Thyroid gland (tissue), 4 donors: ENCODE measurements around the gene SH3YL1.

Experiments used
- POLR2A ChIP-seq, 2 donors: fragments of 450-650 bp; IDR thresholded peaks; one replicate each; pipeline ENCODE4 v1.6.1; 2017; ENCODE audit warnings: antibody characterized with exemption in 2 of 2, mild to moderate bottlenecking in 2 of 2, moderate library complexity in 1 of 2
- TF ChIP-seq, protein P1 (sequence below), 6 experiments: fragments of 200-600 bp in 3 of 6; fragments of 450-650 bp in 3 of 6; sonication (generic) in 3 of 6; IDR thresholded peaks; one replicate each; pipeline ENCODE4 v1.5.1; 2016 to 2019; ENCODE audit warnings: antibody characterized with exemption in 6 of 6, mild to moderate bottlenecking in 2 of 6, inconsistent platforms in 1 of 6, moderate library complexity in 1 of 6

DNA sequence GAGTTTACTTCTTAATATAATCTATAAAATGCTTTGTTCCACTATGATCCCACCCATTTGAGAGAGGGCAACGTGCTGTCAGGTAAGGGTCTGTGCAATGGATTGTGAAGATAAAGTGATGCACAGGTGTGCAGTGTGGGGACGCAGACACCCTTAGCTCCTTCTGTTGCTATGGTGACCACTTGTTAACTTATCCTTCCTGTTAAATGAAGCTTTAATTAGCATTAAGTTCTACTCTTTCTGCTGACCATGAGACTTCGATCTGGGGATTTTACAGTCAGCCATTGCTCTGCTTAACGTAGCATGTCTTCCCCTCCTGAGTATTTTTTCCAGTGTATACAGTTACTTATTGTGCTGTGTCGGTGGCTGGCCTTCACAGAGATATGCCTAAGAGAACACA, 47.2 kb upstream of the SH3YL1 start:
- TF ChIP-seq, protein P1, sequence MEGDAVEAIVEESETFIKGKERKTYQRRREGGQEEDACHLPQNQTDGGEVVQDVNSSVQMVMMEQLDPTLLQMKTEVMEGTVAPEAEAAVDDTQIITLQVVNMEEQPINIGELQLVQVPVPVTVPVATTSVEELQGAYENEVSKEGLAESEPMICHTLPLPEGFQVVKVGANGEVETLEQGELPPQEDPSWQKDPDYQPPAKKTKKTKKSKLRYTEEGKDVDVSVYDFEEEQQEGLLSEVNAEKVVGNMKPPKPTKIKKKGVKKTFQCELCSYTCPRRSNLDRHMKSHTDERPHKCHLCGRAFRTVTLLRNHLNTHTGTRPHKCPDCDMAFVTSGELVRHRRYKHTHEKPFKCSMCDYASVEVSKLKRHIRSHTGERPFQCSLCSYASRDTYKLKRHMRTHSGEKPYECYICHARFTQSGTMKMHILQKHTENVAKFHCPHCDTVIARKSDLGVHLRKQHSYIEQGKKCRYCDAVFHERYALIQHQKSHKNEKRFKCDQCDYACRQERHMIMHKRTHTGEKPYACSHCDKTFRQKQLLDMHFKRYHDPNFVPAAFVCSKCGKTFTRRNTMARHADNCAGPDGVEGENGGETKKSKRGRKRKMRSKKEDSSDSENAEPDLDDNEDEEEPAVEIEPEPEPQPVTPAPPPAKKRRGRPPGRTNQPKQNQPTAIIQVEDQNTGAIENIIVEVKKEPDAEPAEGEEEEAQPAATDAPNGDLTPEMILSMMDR (IDR thresholded peaks at IDR 0.05) = no peak
- no peak for TF ChIP-seq POLR2A (IDR thresholded peaks at IDR 0.05)
